DND-41 (cell line): ENCODE data around the gene SNX9.

Experiments used
- EZH2 ChIP-seq: IDR thresholded peaks from 3 replicates; pipeline ENCODE4 v1.6.1; 2012; ENCODE audit warnings: borderline replicate concordance, low read depth, mild to moderate bottlenecking, moderate library complexity, low read length, inconsistent platforms; ENCODE audit not compliant: severe bottlenecking
- TF ChIP-seq, protein P1 (sequence below): IDR thresholded peaks from 2 replicates; pipeline ENCODE4 v1.5.1; 2012; ENCODE audit warnings: borderline replicate concordance, low read length, moderate library complexity, mild to moderate bottlenecking; ENCODE audit not compliant: poor library complexity, severe bottlenecking; ENCODE audit errors: extremely low read depth

DNA sequence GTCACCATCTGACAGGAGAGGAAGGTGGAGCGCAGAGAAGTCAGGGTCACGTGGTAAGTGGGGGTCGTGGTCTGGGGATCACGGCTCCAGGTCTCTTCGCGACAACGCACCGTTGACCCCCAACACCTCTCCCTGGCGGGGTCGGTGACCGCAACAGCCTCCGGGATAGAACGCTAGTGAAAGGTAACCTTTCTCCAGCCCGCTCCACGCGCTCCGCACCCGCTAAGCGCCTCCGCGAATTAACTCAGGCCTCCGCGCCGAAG, 158.0 kb downstream of the SNX9 start:
- TF ChIP-seq, protein P1, sequence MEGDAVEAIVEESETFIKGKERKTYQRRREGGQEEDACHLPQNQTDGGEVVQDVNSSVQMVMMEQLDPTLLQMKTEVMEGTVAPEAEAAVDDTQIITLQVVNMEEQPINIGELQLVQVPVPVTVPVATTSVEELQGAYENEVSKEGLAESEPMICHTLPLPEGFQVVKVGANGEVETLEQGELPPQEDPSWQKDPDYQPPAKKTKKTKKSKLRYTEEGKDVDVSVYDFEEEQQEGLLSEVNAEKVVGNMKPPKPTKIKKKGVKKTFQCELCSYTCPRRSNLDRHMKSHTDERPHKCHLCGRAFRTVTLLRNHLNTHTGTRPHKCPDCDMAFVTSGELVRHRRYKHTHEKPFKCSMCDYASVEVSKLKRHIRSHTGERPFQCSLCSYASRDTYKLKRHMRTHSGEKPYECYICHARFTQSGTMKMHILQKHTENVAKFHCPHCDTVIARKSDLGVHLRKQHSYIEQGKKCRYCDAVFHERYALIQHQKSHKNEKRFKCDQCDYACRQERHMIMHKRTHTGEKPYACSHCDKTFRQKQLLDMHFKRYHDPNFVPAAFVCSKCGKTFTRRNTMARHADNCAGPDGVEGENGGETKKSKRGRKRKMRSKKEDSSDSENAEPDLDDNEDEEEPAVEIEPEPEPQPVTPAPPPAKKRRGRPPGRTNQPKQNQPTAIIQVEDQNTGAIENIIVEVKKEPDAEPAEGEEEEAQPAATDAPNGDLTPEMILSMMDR, result no peak
- no peak for TF ChIP-seq EZH2
